H1 (cell line): ENCODE measurements around the gene TAS2R40. TPM values are rescaled to one million over a fixed set of nuclear protein-coding genes. Genes with fewer than 3 reads are reported as not detected.

ENCODE experiments used
- CTCF ChIA-PET: fragments of 300-600 bp; sonication (Branson Sonifier 250); formaldehyde crosslinking; loops from one replicate; lab custom pipeline; 2021; ENCODE audit not compliant: partially characterized antibody; lab: Charles Lee
- POLR2A ChIA-PET: fragments of 300-600 bp; sonication (Branson Sonifier 250); formaldehyde crosslinking; loops from one replicate; lab custom pipeline; 2021; ENCODE audit warnings: inconsistent platforms; ENCODE audit not compliant: partially characterized antibody; lab: Charles Lee
- DNase-seq, 2 experiments: peaks; one replicate each; pipeline versions ENCODE4 v3.0.0 to v3.0.0-alpha.2; 2010 to 2022; ENCODE audit warnings: low spot score in 2 of 2, low read depth in 1 of 2, mixed read lengths in 1 of 2
- FAIRE-seq: peaks from 2 replicates; lab custom pipeline; 2011; peaks lifted over from hg19 to GRCh38; lab: Jason Lieb, UNC
- H2AFZ ChIP-seq: 2 replicates; pipeline ENCODE4 v1.8.1; 2012; ENCODE audit warnings: low read length, inconsistent platforms
- H2AK5ac ChIP-seq: 2 replicates; pipeline ENCODE4 v1.6.1; 2013; ENCODE audit warnings: low read depth, low read length
- H2BK120ac ChIP-seq: replicated peaks from 2 replicates; pipeline ENCODE3; 2013; ENCODE audit warnings: low read depth, low read length, inconsistent platforms
- H2BK12ac ChIP-seq: 2 replicates; pipeline ENCODE4 v1.6.1; 2013; ENCODE audit warnings: low read depth, low read length
- H2BK15ac ChIP-seq: 2 replicates; pipeline ENCODE4 v1.6.1; 2013; ENCODE audit warnings: low read length
- H2BK20ac ChIP-seq: 2 replicates; pipeline ENCODE4 v1.6.1; 2013; ENCODE audit warnings: low read length
- H2BK5ac ChIP-seq: 2 replicates; pipeline ENCODE4 v1.6.1; 2013; ENCODE audit warnings: low read depth, low read length
- H3K14ac ChIP-seq: 2 replicates; pipeline ENCODE4 v1.6.1; 2013; ENCODE audit warnings: inconsistent platforms; ENCODE audit not compliant: insufficient read length
- H3K18ac ChIP-seq: 2 replicates; pipeline ENCODE4 v1.6.1; 2013; ENCODE audit warnings: low read length; ENCODE audit errors: extremely low read depth
- H3K23ac ChIP-seq: 2 replicates; pipeline ENCODE4 v1.6.1; 2013; ENCODE audit warnings: inconsistent platforms; ENCODE audit not compliant: insufficient read length
- H3K23me2 ChIP-seq: 2 replicates; pipeline ENCODE4 v1.6.1; 2013; ENCODE audit warnings: low read depth, low read length
- H3K27ac ChIP-seq: 2 replicates; pipeline ENCODE4 v1.6.1; 2011; ENCODE audit warnings: low read depth, low read length, inconsistent platforms
- H3K27me3 ChIP-seq, 4 experiments: replicated peaks in 1 of 4; 1 replicate in 1 of 4; 2 replicates in 3 of 4; pipeline versions ENCODE4 v1.6.1 to v1.8.1; 2011 to 2013; ENCODE audit warnings: low read length in 3 of 4, mild to moderate bottlenecking in 3 of 4, inconsistent platforms in 2 of 4, mixed read lengths in 2 of 4, moderate library complexity in 1 of 4; ENCODE audit not compliant: control insufficient read depth in 3 of 4, insufficient read depth in 3 of 4; ENCODE audit errors: extremely low read depth in 1 of 4
- H3K36me3 ChIP-seq, 4 experiments: 2 replicates each; pipeline versions ENCODE4 v1.6.1 to v1.8.1; 2011 to 2013; ENCODE audit warnings: mild to moderate bottlenecking in 4 of 4, low read length in 3 of 4, moderate library complexity in 2 of 4, control low read depth in 1 of 4, inconsistent platforms in 1 of 4; ENCODE audit not compliant: insufficient read depth in 4 of 4, control insufficient read depth in 2 of 4
- H3K4ac ChIP-seq: replicated peaks from 2 replicates; pipeline ENCODE3; 2013; ENCODE audit warnings: low read length, low read depth, mixed read lengths, inconsistent platforms; ENCODE audit not compliant: insufficient read length
- H3K4me1 ChIP-seq, 4 experiments: replicated peaks in 1 of 4; 1 replicate in 1 of 4; 2 replicates in 3 of 4; pipeline versions ENCODE4 v1.6.1 to v1.8.1; 2011 to 2013; ENCODE audit warnings: low read length in 3 of 4, inconsistent platforms in 2 of 4, mixed read lengths in 1 of 4; ENCODE audit not compliant: insufficient read depth in 4 of 4, control insufficient read depth in 3 of 4
- H3K4me2 ChIP-seq, 2 experiments: 2 replicates each; pipeline versions ENCODE4 v1.6.1 to v1.8.1; 2011 to 2013; ENCODE audit warnings: low read depth in 2 of 2, low read length in 2 of 2, control low read depth in 1 of 2, inconsistent platforms in 1 of 2, mild to moderate bottlenecking in 1 of 2; ENCODE audit not compliant: insufficient read depth in 1 of 2
- H3K4me3 ChIP-seq, 4 experiments: fragments of 200-600, 300-600 bp in 1 of 4; sonication (generic), shearing (Covaris generic), sonication (Bioruptor Twin) in 1 of 4; 2 replicates each; pipeline versions ENCODE4 v1.5.1 to v1.8.1; 2011 to 2016; ENCODE audit warnings: low read length in 4 of 4, low read depth in 3 of 4, control low read depth in 2 of 4, inconsistent platforms in 2 of 4, mild to moderate bottlenecking in 2 of 4, mixed read lengths in 1 of 4, moderate library complexity in 1 of 4; ENCODE audit not compliant: insufficient read depth in 2 of 4; ENCODE audit errors: extremely low read depth in 1 of 4
- H3K56ac ChIP-seq: replicated peaks from 2 replicates; pipeline ENCODE3; 2013; ENCODE audit warnings: low read depth, mild to moderate bottlenecking, mixed read lengths, low read length, inconsistent platforms; ENCODE audit not compliant: insufficient read length
- H3K79me1 ChIP-seq: 2 replicates; pipeline ENCODE4 v1.6.1; 2013; ENCODE audit warnings: low read depth, low read length, control low read depth
- H3K79me2 ChIP-seq, 2 experiments: 2 replicates each; pipeline versions ENCODE4 v1.6.1 to v1.8.1; 2012 to 2013; ENCODE audit warnings: low read length in 2 of 2, mild to moderate bottlenecking in 2 of 2, inconsistent platforms in 1 of 2; ENCODE audit not compliant: insufficient read depth in 2 of 2, control insufficient read depth in 1 of 2
- H3K9ac ChIP-seq, 4 experiments: replicated peaks in 1 of 4; 1 replicate in 1 of 4; 2 replicates in 3 of 4; pipeline versions ENCODE4 v1.6.1 to v1.8.1; 2011 to 2013; ENCODE audit warnings: low read depth in 3 of 4, low read length in 3 of 4, control low read depth in 2 of 4, mild to moderate bottlenecking in 2 of 4, moderate library complexity in 2 of 4, inconsistent platforms in 1 of 4; ENCODE audit errors: extremely low read depth in 1 of 4
- H3K9me3 ChIP-seq, 2 experiments: 2 replicates each; pipeline versions ENCODE4 v1.6.1 to v1.8.1; 2012 to 2013; ENCODE audit warnings: mild to moderate bottlenecking in 2 of 2, moderate library complexity in 2 of 2, control low read depth in 1 of 2, inconsistent platforms in 1 of 2, low read depth in 1 of 2, low read length in 1 of 2, mixed read lengths in 1 of 2; ENCODE audit not compliant: insufficient read depth in 2 of 2
- H4K20me1 ChIP-seq, 2 experiments: replicated peaks in 1 of 2; 2 replicates each; pipeline versions ENCODE3 to v1.8.1; 2011 to 2013; ENCODE audit warnings: inconsistent platforms in 2 of 2, low read length in 2 of 2, mild to moderate bottlenecking in 1 of 2; ENCODE audit not compliant: insufficient read depth in 2 of 2, control insufficient read depth in 1 of 2
- H4K5ac ChIP-seq: 2 replicates; pipeline ENCODE4 v1.6.1; 2013; ENCODE audit warnings: low read length, low read depth, mixed read lengths, inconsistent platforms; ENCODE audit not compliant: insufficient read length
- H4K8ac ChIP-seq: 2 replicates; pipeline ENCODE4 v1.8.0; 2013; ENCODE audit warnings: mild to moderate bottlenecking, moderate library complexity, low read length, inconsistent platforms; ENCODE audit not compliant: insufficient read depth; ENCODE audit errors: extremely low read depth
- H4K91ac ChIP-seq: replicated peaks from 2 replicates; pipeline ENCODE3; 2013; ENCODE audit warnings: low read length, mixed read lengths, inconsistent platforms; ENCODE audit not compliant: insufficient read length
- ATF2 ChIP-seq: IDR thresholded peaks from 2 replicates; pipeline ENCODE4 v1.6.1; 2012; ENCODE audit warnings: low read length, inconsistent platforms
- BACH1 ChIP-seq: IDR thresholded peaks from 2 replicates; pipeline ENCODE4 v1.6.1; 2012; ENCODE audit warnings: low read length, improper control_type of control experiment
- BRCA1 ChIP-seq: IDR thresholded peaks from 2 replicates; pipeline ENCODE4 v1.6.1; 2012; ENCODE audit warnings: low read depth, low read length, improper control_type of control experiment
- EP300 ChIP-seq, 2 experiments: IDR thresholded peaks; 1 replicate in 1 of 2; 2 replicates in 1 of 2; pipeline ENCODE4 v1.6.1; 2011 to 2012; ENCODE audit warnings: low read depth in 2 of 2, low read length in 2 of 2, mild to moderate bottlenecking in 2 of 2, borderline replicate concordance in 1 of 2, inconsistent platforms in 1 of 2, moderate library complexity in 1 of 2
- HDAC6 ChIP-seq: IDR thresholded peaks from one replicate; pipeline ENCODE4 v1.7.1; 2012; ENCODE audit warnings: low read depth, mild to moderate bottlenecking, inconsistent platforms, low read length, moderate library complexity
- JUND ChIP-seq: IDR thresholded peaks from 2 replicates; pipeline ENCODE4 v1.6.1; 2011; ENCODE audit warnings: mild to moderate bottlenecking, improper control_type of control experiment, low read length
- POLR2A ChIP-seq, 2 experiments: IDR thresholded peaks; 1 replicate in 1 of 2; 2 replicates in 1 of 2; pipeline ENCODE4 v1.6.1; 2011; ENCODE audit warnings: low read depth in 2 of 2, low read length in 2 of 2, mild to moderate bottlenecking in 2 of 2; ENCODE audit errors: control extremely low read depth in 1 of 2
- RBBP5 ChIP-seq: IDR thresholded peaks from 2 replicates; pipeline ENCODE4 v1.7.1; 2012; ENCODE audit warnings: low read depth, mild to moderate bottlenecking, inconsistent platforms, low read length, moderate library complexity, borderline replicate concordance
- RFX5 ChIP-seq: IDR thresholded peaks from 2 replicates; pipeline ENCODE4 v1.6.1; 2011; ENCODE audit warnings: low read depth, low read length, improper control_type of control experiment, borderline replicate concordance
- SRF ChIP-seq: IDR thresholded peaks from 2 replicates; pipeline ENCODE4 v1.6.1; 2011; ENCODE audit warnings: mild to moderate bottlenecking, low read depth, low read length, moderate library complexity
- ZNF274 ChIP-seq: IDR thresholded peaks from 2 replicates; pipeline ENCODE4 v1.7.0; 2012; ENCODE audit warnings: low read length, borderline replicate concordance; ENCODE audit errors: extremely low read depth
- WGBS, 2 experiments: shearing (Covaris generic) in 1 of 2; methylation state at CpG; one replicate each; pipeline versions ENCODE4 v1.1.6 to v1.1.7; 2013 to 2015; ENCODE audit warnings: low lambda C conversion rate in 2 of 2, mixed read lengths in 2 of 2, inconsistent platforms in 1 of 2, low coverage in 1 of 2, missing lambda C conversion rate in 1 of 2; ENCODE audit not compliant: insufficient replicate concordance in 2 of 2, insufficient coverage in 1 of 2, insufficient read length in 1 of 2; ENCODE audit errors: extremely low coverage in 1 of 2, missing lambda C conversion rate in 1 of 2; 5-methylcytosine and 5-hydroxymethylcytosine counted together
- polyA plus RNA-seq, 7 experiments: library from polyadenylated mRNA; depleted of rRNA in 3 of 7; stranded (reverse) in 5 of 7; unstranded in 2 of 7; fragments of >200 nt in 5 of 7; fragments of 200-250 nt in 2 of 7; gene quantifications; 1 replicate in 5 of 7; 2 replicates in 1 of 7; 4 replicates in 1 of 7; pipeline versions ENCODE4 v1.2.1 to v1.2.3, GENCODE V29; 2011 to 2013; ENCODE audit warnings: missing spikeins in 2 of 7, mixed read lengths in 2 of 7
- total RNA-seq: library from RNA; stranded (reverse); fragmentation: NEBNext Ultra II Directional; extraction: Animal tissue kit (Norgen Biotek cat#: 25700); gene quantifications from 2 replicates; pipeline ENCODE4 v1.2.1, GENCODE V29; 2021
- TF ChIP-seq, protein P1 (sequence below): IDR thresholded peaks from 2 replicates; pipeline ENCODE4 v1.6.1; 2012; ENCODE audit warnings: inconsistent platforms

The TAS2R40 gene
- total and polyA plus RNA-seq, 2 of the 8 experiments (the other 6 are each of a cell fraction or from before 2014, with no cell fraction given): not detected

DNA sequence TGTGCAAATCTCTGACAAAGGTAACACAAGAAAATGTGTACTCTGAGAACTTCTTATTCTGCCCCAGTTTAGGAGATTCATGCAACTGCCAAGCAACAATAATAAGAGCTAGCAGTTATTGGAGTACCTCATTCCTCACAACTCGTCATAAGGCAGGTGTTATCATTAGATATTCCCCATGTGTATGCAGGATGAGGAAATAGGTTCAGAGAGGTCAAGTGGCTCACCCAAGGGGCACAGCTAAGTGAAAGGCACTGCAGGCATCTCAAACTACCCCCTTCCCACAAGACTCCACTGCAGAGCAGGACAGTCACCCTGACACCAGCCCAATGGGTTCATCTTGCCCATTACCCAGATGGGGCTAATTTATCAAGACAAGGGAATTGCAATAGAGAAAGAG lies 40.1 kb downstream of the TAS2R40 start:
- H3K23me2 ChIP-seq: peaks cover 2% of the 10 kb centered on the region; the same call in 1 of the 2 replicates
- no peak overlapping the region for H2AK5ac ChIP-seq
- FAIRE-seq (no peak), DNase-seq (no peak)
- H3K23ac ChIP-seq: no peak overlapping the region
- no peak overlapping the region for H3K4me3 ChIP-seq
- no peak overlapping the region for H3K9ac ChIP-seq
- H3K4ac ChIP-seq: no peak overlapping the region
- H2BK20ac ChIP-seq: no peak overlapping the region
- no peak overlapping the region for H4K8ac ChIP-seq
- 86% methylated on average over 1 of the region's 1 CpG; no CpG with 5 or more reads in 1 of the 2 experiments for WGBS, 2 experiments
- H3K79me1 ChIP-seq: no peaks in the 10 kb centered on the region
- no peak overlapping the region for H3K56ac ChIP-seq
- no peak overlapping the region for H2BK120ac ChIP-seq
- no peak overlapping the region for H4K5ac ChIP-seq
- no peak overlapping the region for H2AFZ ChIP-seq
- peaks cover 0 to 3% (median 0%) of the 10 kb centered on the region in 4 experiments; a peak in 3 of 7 replicates for H3K27me3 ChIP-seq
- ChIA-PET POLR2A (no interaction called here), CTCF (interaction anchor here (1.7 to 3.5 kb wide), 2 partner anchors 22 to 44 kb away, joined by 6 to 20 read pairs; no protein-coding TSS in a partner anchor)
- H3K4me1 ChIP-seq: peaks cover 0 to 4% (median 0%) of the 10 kb centered on the region in 4 experiments; a peak in 2 of 7 replicates
- H3K9me3 ChIP-seq: no peaks in the 10 kb centered on the region
- H4K91ac ChIP-seq: no peak overlapping the region
- no peak overlapping the region for H3K27ac ChIP-seq
- no peak overlapping the region for H3K18ac ChIP-seq
- H2BK5ac ChIP-seq: no peak overlapping the region
- H3K14ac ChIP-seq: no peak overlapping the region
- no peak overlapping the region for H3K4me2 ChIP-seq
- H3K36me3 ChIP-seq: no peaks in the 10 kb centered on the region
- H2BK12ac ChIP-seq: no peak overlapping the region
- no peaks in the 10 kb centered on the region for H3K79me2 ChIP-seq
- H4K20me1 ChIP-seq: no peaks in the 10 kb centered on the region
- H2BK15ac ChIP-seq: no peak overlapping the region
- TF ChIP-seq ATF2: no peak
- TF ChIP-seq EP300 (IDR thresholded peaks at IDR 0.05; ENCODE audit: borderline replicate concordance in 1 of 2, low read depth in 2 of 2, low read length in 2 of 2): no peak
- no peak for TF ChIP-seq ZNF274
- no peak for TF ChIP-seq BACH1
- no peak for TF ChIP-seq BRCA1
- no peak for TF ChIP-seq JUND
- TF ChIP-seq, protein P1, sequence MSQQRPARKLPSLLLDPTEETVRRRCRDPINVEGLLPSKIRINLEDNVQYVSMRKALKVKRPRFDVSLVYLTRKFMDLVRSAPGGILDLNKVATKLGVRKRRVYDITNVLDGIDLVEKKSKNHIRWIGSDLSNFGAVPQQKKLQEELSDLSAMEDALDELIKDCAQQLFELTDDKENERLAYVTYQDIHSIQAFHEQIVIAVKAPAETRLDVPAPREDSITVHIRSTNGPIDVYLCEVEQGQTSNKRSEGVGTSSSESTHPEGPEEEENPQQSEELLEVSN: no peak
- no peak for TF ChIP-seq HDAC6
- TF ChIP-seq RFX5: no peak
- no peak for TF ChIP-seq RBBP5
- TF ChIP-seq POLR2A (IDR thresholded peaks at IDR 0.05; ENCODE audit: control extremely low read depth in 1 of 2, low read depth in 2 of 2, low read length in 2 of 2): no peak
- no peak for TF ChIP-seq SRF
